RPMI8226 (cell line): Measurements from ENCODE around the gene ZDHHC11B.
"Not testable (repeated sequence)": the region's sequence is repeated elsewhere in the genome, so short reads cannot be mapped to it uniquely, and the experiment has no call there.

ENCODE experiments used
- DNase-seq: peaks from one replicate; pipeline ENCODE4 v3.0.0-alpha.2; 2015

Gene ZDHHC11B

GRCh38 chr5:766666-767431 is 17.7 kb downstream of the ZDHHC11B start:
- no peak for DNase-seq

- no peak for DNase-seq
Measured at GRCh38 chr5:765948-766631, 18.4 kb downstream of the ZDHHC11B start.

GRCh38 chr5:763998-764781 is 20.3 kb downstream of the ZDHHC11B start:
- DNase-seq: no peak

- no peak for DNase-seq
Measured at GRCh38 chr5:763397-763796, 21.1 kb downstream of the ZDHHC11B start.

- not testable (repeated sequence) for DNase-seq
Measured at GRCh38 chr5:762996-763395, 21.5 kb downstream of the ZDHHC11B start.

- DNase-seq: no peak
Measured at GRCh38 chr5:761854-762710, 22.4 kb downstream of the ZDHHC11B start.

GRCh38 chr5:761059-761771 is 23.3 kb downstream of the ZDHHC11B start:
- no peak for DNase-seq

- DNase-seq: peak; percentile 47
Measured at GRCh38 chr5:760363-761058, 24.0 kb downstream of the ZDHHC11B start.

GRCh38 chr5:759781-760362 is 24.7 kb downstream of the ZDHHC11B start:
- no peak for DNase-seq

GRCh38 chr5:759111-759751 is 25.3 kb downstream of the ZDHHC11B start:
- no peak for DNase-seq

GRCh38 chr5:758698-759053 is 25.9 kb downstream of the ZDHHC11B start:
- DNase-seq: no peak

GRCh38 chr5:757931-758697 is 26.4 kb downstream of the ZDHHC11B start:
- DNase-seq: no peak

GRCh38 chr5:757346-757930 is 27.1 kb downstream of the ZDHHC11B start:
- DNase-seq: no peak

GRCh38 chr5:756865-757345 is 27.6 kb downstream of the ZDHHC11B start:
- DNase-seq: no peak

GRCh38 chr5:756171-756570 is 28.4 kb downstream of the ZDHHC11B start:
- DNase-seq: no peak

GRCh38 chr5:754143-754632 is 30.3 kb downstream of the ZDHHC11B start:
- DNase-seq: not testable (repeated sequence)

- DNase-seq: not testable (repeated sequence)
Measured at GRCh38 chr5:753567-754142, 30.9 kb downstream of the ZDHHC11B start.

GRCh38 chr5:752532-753115 is 31.9 kb downstream of the ZDHHC11B start:
- DNase-seq: not testable (repeated sequence)
